ENCODE results near the gene IBA57. TPM values are rescaled to one million over a fixed set of nuclear protein-coding genes. Genes with fewer than 3 reads are reported as not detected.

IBA57 gene
- total and polyA plus RNA-seq, 11 donors: 4.8 to 18.6 (median 11.8) TPM

- WGBS, 4 donors: 14 to 29% (median 18%) methylated on average over 9 to 14 of the region's 14 CpGs
- H3K4me1 ChIP-seq: peaks cover 0 to 61% (median 43%) of the 10 kb centered on the region in 12 donors
- ATAC-seq: peak in 2 of 4 donors; percentile 3 to 27
- peak overlapping the region; percentile 64 to 100 (median 88) for H3K27ac ChIP-seq
- H3K9me3 ChIP-seq: no peaks in the 10 kb centered on the region
- H3K27me3 ChIP-seq: peaks cover 0 to 24% (median 0%) of the 10 kb centered on the region in 9 donors
- no peaks in the 10 kb centered on the region for H3K36me3 ChIP-seq
- TF ChIP-seq CTCF (IDR thresholded peaks at IDR 0.05): peak in 1 of 12 donors; percentile 24
- no peak for TF ChIP-seq POLR2A (IDR thresholded peaks at IDR 0.05)
- DNase-seq: peak in 4 of 5 donors; percentile 71 to 79 (median 77)
- H3K4me3 ChIP-seq: peak overlapping the region in 2 of 12 donors; percentile 2 to 4
- intact Hi-C loops (cut with DNase I): loop anchor here in 3 of 10 donors (2.0 kb wide), 2 partner anchors 14 to 22 kb away; partner anchors contain the start of genes GJC2 (in 2 of the 3) and GUK1 (in 1 of the 3)
These were observed 3.2 kb upstream of the IBA57 start for GRCh38 chr1:228162286-228163006.

DNA sequence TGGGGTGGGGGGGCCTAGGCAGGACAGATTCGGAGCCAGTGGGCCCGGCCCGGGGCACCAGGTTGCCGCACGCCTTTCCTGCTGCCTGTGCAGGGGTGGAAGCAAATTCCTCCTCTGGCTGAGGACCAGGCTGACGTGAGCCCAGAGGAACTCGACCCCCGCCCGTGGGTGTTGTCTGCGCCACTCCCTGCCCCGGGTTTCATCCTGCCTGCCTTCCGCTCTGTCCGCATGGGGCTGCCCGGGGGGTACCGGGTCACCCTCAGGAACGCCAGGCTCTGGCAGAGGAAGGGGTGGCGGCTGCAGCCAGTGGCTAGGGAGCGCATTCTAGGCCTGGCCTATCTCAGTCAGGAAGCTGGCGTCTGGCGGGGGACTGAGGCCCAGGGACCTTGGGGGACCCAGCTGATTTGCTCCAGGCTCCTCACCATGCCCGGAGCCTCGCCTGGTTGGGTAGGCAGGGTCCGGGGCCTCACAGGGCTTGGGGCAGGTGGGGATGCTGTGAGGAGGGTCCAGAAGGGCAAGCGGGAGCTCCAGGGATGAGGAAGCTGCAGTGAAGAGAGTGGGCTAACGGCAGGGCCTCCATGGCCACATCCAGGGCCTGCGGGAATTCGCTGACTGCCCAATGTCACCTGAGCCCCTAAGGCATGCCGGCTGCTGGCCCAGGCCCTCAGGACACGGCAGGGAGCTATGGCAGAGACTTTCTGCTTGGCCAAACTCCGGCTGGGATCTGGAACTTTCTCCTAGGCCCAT, 2.4 kb upstream of the IBA57 start:
- peaks cover 0 to 2% (median 0%) of the 10 kb centered on the region in 9 donors for H3K36me3 ChIP-seq
- no peaks in the 10 kb centered on the region for H3K9me3 ChIP-seq
- peaks cover 0 to 24% (median 0%) of the 10 kb centered on the region in 9 donors for H3K27me3 ChIP-seq
- 35 to 50% (median 44%) methylated on average over 14 to 30 of the region's 30 CpGs for WGBS, 4 donors
- TF ChIP-seq POLR2A (IDR thresholded peaks at IDR 0.05) (peak in 1 of 2 donors; percentile 14), CTCF (IDR thresholded peaks at IDR 0.05) (no peak)
- intact Hi-C loops (cut with DNase I): loop anchor here in 3 of 10 donors (2.0 kb wide), 2 partner anchors 14 to 22 kb away; partner anchors contain the start of genes GJC2 (in 2 of the 3) and GUK1 (in 1 of the 3)
- peaks cover 0 to 60% (median 43%) of the 10 kb centered on the region in 12 donors for H3K4me1 ChIP-seq
- H3K27ac ChIP-seq: peak overlapping the region; percentile 64 to 100 (median 88)
- H3K4me3 ChIP-seq: peak overlapping the region in 2 of 12 donors; percentile 2 to 4
- DNase-seq (peak; percentile 63 to 85 (median 79)), ATAC-seq (peak in 1 of 4 donors; percentile 12)

- no peak for TF ChIP-seq POLR2A (IDR thresholded peaks at IDR 0.05)
- Histone ChIP-seq H3K9me3 (no peaks in the 10 kb centered on the region), H3K27ac (peak overlapping the region; percentile 81 to 100 (median 98)), H3K36me3 (peaks cover 0 to 4% (median 0%) of the 10 kb centered on the region in 9 donors), H3K4me3 (no peak overlapping the region), H3K4me1 (peaks cover 0 to 57% (median 43%) of the 10 kb centered on the region in 12 donors), H3K27me3 (peaks cover 0 to 20% (median 0%) of the 10 kb centered on the region in 9 donors)
- WGBS, 4 donors: 85 to 93% (median 89%) methylated on average over 10 of the region's 10 CpGs
- intact Hi-C loops (cut with DNase I): loop anchor here in 5 of 10 donors (2.0 kb wide), 2 partner anchors 15 to 23 kb away; partner anchors contain the start of genes GUK1 (in 4 of the 5) and GJC2 (in 2 of the 5)
- DNase-seq: peak in 2 of 5 donors; percentile 25 to 61
- ATAC-seq: no peak
These were observed 1.7 kb upstream of the IBA57 start for GRCh38 chr1:228163776-228164519.
